DND-41 (cell line): ENCODE data around the gene TASOR2.

Experiments used
- EZH2 ChIP-seq: IDR thresholded peaks from 3 replicates; pipeline ENCODE4 v1.6.1; 2012; ENCODE audit warnings: borderline replicate concordance, low read depth, mild to moderate bottlenecking, moderate library complexity, low read length, inconsistent platforms; ENCODE audit not compliant: severe bottlenecking
- TF ChIP-seq, protein P1 (sequence below): IDR thresholded peaks from 2 replicates; pipeline ENCODE4 v1.5.1; 2012; ENCODE audit warnings: borderline replicate concordance, low read length, moderate library complexity, mild to moderate bottlenecking; ENCODE audit not compliant: poor library complexity, severe bottlenecking; ENCODE audit errors: extremely low read depth

DNA sequence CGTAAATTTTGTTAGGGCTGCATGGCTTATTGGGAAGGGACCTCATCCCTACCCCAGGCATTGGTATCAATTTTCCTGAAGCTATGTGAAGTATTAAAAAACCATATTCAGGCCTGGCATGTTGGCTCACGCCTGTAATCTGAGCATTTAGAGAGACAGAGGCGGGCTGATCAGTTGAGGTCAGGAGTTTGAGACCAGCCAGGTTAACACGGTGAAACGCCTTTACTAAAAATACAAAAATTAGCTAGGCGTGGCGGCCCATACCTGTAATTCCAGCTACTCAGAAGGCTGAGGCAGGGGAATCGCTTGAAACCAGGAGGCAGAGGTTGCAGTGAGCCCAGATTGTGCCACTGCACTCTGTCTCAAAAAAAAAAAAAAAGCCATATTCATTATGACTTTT, 7.1 kb downstream of the TASOR2 start:
- TF ChIP-seq, protein P1, sequence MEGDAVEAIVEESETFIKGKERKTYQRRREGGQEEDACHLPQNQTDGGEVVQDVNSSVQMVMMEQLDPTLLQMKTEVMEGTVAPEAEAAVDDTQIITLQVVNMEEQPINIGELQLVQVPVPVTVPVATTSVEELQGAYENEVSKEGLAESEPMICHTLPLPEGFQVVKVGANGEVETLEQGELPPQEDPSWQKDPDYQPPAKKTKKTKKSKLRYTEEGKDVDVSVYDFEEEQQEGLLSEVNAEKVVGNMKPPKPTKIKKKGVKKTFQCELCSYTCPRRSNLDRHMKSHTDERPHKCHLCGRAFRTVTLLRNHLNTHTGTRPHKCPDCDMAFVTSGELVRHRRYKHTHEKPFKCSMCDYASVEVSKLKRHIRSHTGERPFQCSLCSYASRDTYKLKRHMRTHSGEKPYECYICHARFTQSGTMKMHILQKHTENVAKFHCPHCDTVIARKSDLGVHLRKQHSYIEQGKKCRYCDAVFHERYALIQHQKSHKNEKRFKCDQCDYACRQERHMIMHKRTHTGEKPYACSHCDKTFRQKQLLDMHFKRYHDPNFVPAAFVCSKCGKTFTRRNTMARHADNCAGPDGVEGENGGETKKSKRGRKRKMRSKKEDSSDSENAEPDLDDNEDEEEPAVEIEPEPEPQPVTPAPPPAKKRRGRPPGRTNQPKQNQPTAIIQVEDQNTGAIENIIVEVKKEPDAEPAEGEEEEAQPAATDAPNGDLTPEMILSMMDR = no peak
- TF ChIP-seq EZH2 = no peak
